IPS-NIHi11 (cell line): ENCODE measurements around the gene ZNF709.
"Not testable (repeated sequence)": the region's sequence is repeated elsewhere in the genome, so short reads cannot be mapped to it uniquely, and the experiment has no call there.

Experiments used
- DNase-seq: peaks from one replicate; pipeline ENCODE4 v3.0.0; 2012; ENCODE audit warnings: mixed read lengths, low spot score

The ZNF709 gene

GRCh38 chr19:12484371-12485051 is at the start of gene ZNF709:
ZNF709 (minus strand) TSS chr19:12484816; CDS start chr19:12484657, 159 bp downstream.
- DNase-seq = peak; percentile 96

GRCh38 chr19:12527034-12527836 is 42.6 kb upstream of the ZNF709 start:
- DNase-seq = no peak

GRCh38 chr19:12526542-12526941 is 41.9 kb upstream of the ZNF709 start:
- DNase-seq = no peak

- DNase-seq = peak; percentile 19
Measured at GRCh38 chr19:12521996-12522395, 37.4 kb upstream of the ZNF709 start.

DNA sequence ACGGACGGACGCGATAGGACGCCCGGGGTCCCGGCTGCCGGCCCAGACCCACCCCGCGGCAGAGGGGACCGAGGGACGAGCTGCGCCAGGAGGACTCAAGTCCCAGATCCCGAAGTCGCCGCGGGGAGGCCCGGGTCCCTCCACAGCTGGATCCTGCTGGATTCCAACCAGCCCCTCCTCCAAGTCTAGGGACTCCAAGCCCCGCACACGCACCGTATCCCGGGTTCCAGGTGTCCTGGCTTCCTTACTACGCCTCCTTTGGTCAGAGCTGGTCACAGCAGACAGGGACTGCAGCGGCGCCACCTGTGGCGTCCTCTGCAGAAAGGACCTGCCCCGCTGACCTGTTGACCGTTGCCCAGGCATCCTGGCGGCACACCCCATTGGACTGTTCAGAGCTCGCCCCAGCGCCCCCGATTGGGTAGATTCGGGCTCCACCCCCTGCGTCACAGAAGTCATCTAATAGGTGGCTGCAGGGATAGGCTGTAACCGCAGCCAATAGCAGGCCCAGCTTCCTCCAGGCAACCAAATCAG is 29.0 kb upstream of the ZNF709 start:
- DNase-seq = peak; percentile 47

DNA sequence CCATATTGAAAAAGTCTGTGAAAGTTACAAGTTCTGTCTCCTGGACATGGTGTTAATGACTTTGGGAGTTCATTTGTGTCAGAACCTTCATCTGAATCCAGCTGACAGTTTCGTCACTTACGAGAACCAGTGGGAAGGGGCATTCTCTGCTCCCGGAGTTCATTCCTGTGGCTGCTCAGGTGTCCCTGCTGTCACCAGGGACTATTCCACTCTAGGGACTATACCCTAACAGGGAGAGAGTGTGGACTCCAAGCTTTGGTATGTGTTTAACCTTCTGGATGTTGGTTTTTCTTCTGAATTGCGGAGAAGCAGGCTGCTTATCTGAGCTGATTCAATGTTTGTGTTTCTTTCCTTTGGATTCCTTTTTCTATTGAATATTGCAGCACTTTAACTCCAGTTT is 12.4 kb upstream of the ZNF709 start:
- no peak for DNase-seq

DNA sequence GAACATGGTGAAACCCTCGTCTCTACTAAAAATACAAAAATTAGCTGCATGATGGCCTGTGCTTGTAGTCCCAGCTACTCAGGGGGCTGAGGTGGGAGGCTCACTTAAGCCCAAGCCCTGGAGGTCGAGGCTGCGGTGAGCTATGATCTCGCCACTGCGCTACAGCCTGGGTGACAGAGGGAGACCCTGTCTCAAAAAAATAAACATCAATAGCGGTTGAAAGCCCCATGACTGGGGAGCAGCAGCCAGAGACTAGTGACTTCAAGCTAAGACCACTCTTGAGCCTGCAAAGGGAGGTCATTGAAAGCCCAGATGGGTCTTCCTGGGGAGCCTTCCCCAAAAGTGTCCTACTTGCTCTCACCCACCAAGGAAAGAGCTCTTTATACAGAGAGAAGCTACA is 11.9 kb upstream of the ZNF709 start:
- DNase-seq = no peak

DNA sequence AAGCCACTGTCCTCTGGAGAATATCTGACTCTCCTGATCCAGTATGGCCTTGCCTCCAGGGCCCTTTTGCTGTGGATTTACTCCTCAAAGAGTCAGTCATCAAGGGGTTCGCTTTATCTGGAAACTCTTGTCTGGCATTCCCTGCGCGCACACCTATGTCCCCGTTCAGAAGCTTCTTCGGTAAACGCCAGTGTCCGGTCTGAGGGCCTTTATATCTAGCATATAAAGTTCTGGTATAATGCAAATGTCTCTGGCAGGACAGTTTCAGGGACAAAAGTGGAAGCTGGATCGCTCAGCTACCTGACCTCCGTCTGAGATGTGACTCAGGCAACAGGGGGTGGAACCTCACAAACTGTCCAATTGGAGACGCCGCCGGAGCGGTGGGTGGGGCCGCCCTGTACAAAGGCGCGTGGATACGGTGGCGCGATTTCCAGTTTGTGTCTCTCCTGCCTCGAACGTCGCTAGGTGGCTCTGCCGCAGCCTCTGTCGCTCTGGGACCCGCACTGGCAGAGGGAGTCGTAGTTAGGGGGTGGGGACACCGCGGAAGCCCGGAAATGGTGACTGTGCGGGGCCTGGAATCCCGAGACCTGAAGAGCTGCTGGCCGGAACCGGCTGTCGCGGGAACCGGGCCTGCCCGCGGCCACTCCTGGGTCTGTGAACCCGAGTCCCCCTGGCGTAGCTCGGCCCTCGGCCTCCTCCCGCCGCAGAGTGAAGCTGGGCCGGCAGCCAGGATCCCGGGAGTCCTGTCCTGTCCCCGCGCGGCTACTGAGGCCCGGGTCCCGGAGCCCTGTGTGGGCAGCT is 10.6 kb upstream of the ZNF709 start:
- DNase-seq = peak; percentile 90

DNA sequence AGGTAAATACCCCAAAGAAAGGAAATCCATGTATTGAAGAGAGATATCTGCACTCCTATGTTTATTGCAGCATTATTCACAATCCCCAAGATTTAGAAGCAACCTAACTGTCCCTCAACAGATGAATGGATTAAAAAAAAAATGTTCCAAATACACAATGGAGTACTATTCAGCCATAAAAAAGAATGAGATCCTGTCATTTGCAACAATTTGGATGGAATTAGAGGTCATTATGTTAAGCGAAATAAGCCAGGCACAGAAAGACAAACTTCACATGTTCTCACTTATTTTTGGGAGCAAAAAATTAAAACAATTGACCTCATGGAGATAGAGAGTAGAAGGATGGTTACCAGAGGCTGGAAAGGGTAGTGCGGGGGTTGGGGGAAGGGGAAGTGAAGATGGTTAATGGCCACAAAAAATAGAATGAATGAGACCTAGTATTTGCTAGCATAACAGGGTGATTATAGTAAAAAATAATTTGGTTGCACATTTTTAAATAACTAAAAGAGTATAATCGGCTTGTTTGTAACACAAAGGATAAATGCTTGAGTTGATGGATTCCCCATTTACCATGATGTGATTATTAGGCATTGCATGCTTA is 9.7 kb upstream of the ZNF709 start:
- no peak for DNase-seq

DNA sequence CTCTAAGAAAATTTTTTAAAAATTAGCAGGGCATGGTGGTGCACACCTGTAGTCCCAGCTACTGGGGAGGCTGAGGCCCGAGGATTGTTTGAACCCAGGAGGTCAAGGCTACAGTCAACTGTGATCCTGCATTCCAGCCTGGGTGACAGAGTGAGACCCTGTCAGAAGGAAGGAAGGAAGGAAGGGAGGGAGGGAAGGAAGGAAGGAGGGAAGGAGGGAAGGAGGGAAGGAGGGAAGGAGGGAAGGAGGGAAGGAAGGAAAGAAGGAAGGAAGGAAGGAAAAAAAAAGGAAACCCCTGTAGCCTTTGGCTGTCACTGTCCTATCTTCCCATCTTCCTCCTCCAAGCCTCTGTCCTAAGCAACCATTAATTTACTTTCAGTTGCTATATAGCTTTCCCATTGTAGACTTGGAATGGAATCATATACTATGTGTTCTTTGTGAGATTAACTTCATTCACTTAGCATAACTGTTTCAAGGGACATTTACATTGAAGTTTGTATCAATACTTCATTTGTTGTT is 1.7 kb upstream of the ZNF709 start:
- DNase-seq = not testable (repeated sequence)

DNA sequence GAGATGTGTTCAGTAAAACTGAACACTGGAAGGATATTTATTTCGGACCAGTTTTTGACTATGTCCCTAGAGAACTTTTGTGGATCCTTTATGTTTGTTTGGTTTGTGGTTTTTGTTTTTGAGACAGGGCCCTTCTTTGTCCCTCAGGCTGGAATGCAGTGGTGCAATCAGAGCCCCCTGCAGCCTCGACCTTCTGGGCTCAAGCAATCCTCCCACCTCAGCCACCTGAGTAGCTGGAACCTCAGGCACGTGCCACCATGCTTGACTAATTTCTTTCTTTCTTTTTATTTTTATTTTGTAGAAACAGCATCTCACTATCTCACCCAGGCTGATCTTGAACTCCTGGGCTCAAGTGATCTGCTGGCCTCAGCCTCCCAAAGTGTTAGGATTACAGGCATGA is 955 bp upstream of the ZNF709 start:
- DNase-seq = no peak

- DNase-seq = no peak
Measured at GRCh38 chr19:12485052-12485416, 418 bp upstream of the ZNF709 start.

DNA sequence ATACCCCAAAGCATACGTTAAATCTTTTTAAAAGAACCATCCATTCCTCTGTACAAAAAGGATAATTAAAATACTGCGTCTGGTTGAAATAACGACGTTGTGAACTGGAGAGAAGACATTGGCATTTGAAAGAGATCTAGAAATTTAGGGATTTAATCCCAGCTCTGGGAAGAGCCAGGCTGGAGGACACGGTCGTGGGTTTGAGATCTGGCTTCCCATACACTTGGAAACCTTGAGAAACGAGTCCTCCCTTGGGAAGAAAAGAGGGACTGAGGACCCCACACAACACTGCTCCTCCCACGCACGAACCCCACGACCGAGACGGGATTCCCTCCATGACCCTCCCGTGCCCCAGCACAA is 625 bp downstream of the ZNF709 start:
- no peak for DNase-seq

- DNase-seq = no peak
Measured at GRCh38 chr19:12482509-12482886, 2.1 kb downstream of the ZNF709 start.

DNA sequence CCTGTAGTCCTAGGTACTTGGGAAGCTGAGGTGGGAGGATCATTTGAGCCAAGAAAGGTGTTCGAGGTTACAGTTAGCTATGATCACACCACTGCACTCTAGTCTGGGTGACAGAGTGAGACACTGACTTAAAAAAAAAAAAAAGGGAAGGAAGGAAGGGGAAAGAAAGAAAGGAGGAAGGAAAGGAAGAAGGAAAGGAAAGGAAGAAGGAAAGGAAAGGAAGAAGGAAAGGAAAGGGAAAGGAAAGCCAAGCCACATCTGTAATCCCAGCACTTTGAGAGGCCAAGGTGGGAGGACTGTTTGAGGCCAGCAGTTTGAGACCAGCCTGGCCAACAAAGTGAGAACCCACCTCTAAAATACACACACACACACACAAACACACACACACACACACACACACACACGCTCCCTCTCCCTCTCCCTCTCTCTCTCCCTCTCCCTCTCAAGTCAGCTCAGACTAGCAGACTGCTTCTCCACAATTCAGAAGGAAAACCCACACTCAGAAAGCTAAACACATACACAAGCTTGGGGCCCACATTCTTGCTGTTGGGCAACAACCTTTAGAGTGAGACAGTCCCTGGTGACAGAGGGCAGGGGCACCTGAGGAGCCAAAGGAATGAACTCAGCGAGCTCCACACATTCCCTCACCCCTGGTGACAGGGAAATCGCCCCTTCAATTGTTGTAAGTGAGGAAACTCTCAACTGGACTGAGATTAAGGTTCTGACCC is 2.7 kb downstream of the ZNF709 start:
- no peak for DNase-seq

- no peak for DNase-seq
Measured at GRCh38 chr19:12478234-12478941, 6.2 kb downstream of the ZNF709 start.

- not testable (repeated sequence) for DNase-seq
Measured at GRCh38 chr19:12467651-12468050, 17.0 kb downstream of the ZNF709 start.

DNA sequence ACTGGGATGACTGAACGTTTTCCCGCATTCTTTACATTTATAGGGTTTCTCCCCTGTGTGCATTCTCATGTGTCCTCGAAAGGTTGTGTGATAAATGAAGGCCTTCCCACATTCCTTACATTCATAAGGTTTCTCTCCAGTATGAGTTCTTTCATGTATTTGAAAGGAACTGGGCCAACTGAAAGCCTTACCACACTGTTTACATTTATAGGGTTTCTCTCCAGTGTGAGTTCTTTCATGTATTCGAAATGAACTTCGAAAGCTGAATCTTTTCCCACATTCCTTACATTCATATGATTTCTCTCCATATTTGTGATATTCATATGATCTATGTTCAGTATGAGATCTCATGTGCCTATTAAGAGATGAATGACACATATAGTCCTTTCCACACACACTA is 19.4 kb downstream of the ZNF709 start:
- DNase-seq = no peak

GRCh38 chr19:12464769-12465168 is 19.8 kb downstream of the ZNF709 start:
- DNase-seq = no peak

DNA sequence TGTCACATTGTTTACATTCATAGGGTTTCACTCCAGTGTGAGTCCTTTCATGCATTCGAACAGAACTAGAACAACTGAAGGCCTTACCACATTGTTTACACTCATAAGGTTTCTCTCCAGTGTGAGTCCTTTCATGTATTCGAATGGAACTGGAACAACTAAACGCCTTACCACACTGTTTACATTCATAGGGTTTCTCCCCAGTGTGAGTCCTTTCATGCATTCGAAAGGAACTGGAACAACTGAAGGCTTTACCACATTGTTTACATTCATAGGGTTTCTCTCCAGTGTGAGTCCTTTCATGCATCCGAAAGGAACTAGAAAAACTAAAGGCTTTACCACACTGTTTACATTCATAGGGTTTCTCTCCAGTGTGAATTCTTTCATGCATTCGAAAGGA is 20.5 kb downstream of the ZNF709 start:
- not testable (repeated sequence) for DNase-seq

DNA sequence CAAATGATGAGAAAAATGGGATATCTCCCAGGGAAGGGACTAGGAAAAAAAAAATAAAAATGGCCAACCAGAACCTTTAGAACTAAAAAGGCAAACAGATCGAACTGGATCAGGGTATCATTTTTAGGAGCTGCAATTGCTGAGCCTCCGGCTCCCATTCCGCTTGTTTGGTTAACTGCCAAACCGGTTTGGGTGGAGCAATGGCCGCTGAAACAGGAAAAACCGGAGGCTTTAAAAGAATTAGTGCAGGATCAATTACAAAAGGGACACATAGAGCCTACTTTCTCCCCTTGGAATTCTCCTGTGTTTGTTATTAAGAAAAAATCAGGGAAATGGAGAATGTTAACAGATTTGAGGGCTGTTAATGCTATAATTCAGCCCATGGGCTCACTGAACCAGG is 31.1 kb downstream of the ZNF709 start:
- no peak for DNase-seq
